Urinary bladder (tissue), 4 donors: Measurements from ENCODE around the gene SSR1. TPM values are rescaled to one million over a fixed set of nuclear protein-coding genes. Genes with fewer than 3 reads are reported as not detected.

Experiments
- DNase-seq: peaks from one replicate; pipeline ENCODE4 v3.0.0-alpha.2; 2015; ENCODE audit errors: extremely low spot score
- H3K27ac ChIP-seq: one replicate; pipeline ENCODE4 v1.5.1; 2013; ENCODE audit warnings: low read depth, mild to moderate bottlenecking, moderate library complexity
- H3K36me3 ChIP-seq: one replicate; pipeline ENCODE4 v1.6.1; 2013; ENCODE audit warnings: mild to moderate bottlenecking, moderate library complexity; ENCODE audit not compliant: insufficient read depth
- H3K4me1 ChIP-seq: one replicate; pipeline ENCODE4 v1.6.1; 2013; ENCODE audit warnings: mild to moderate bottlenecking, moderate library complexity; ENCODE audit not compliant: insufficient read depth
- H3K4me3 ChIP-seq: one replicate; pipeline ENCODE4 v1.5.1; 2013; ENCODE audit warnings: low read depth, low read length
- WGBS: extraction: QIAGEN DNeasy Blood & Tissue Kit; methylation state at CpG from one replicate; pipeline ENCODE4 v1.1.7; 2013; 5-methylcytosine and 5-hydroxymethylcytosine counted together
- polyA plus RNA-seq: library from polyadenylated mRNA; stranded (reverse); fragments of 200-250 nt; gene quantifications from one replicate; pipeline ENCODE4 v1.2.3, GENCODE V29; 2013
- total RNA-seq: library from RNA; depleted of rRNA; stranded (reverse); fragments of >200 nt; gene quantifications from one replicate; pipeline ENCODE4 v1.2.3, GENCODE V29; 2014
- donor health status: healthy with polysubstance abuse.
- donor health status: healthy.

Gene SSR1
- total and polyA plus RNA-seq, 2 donors: 55.6 to 100.0 TPM

- Histone ChIP-seq H3K36me3 (peaks cover 5% of the 10 kb centered on the region), H3K4me1 (no peaks in the 10 kb centered on the region), H3K4me3 (peak overlapping the region; percentile 19), H3K27ac (peak overlapping the region; percentile 43)
- DNase-seq: no peak
- 83% methylated on average over 15 of the region's 15 CpGs for WGBS
Observed at GRCh38 chr6:7313505-7314165, 636 bp upstream of the SSR1 start.

- H3K4me1 ChIP-seq: no peaks in the 10 kb centered on the region
- H3K27ac ChIP-seq: peak overlapping the region; percentile 87
- no peak for DNase-seq
- H3K36me3 ChIP-seq: peaks cover 5% of the 10 kb centered on the region
- WGBS: 2% methylated on average over 17 of the region's 17 CpGs
- peak overlapping the region; percentile 88 for H3K4me3 ChIP-seq
Observed at GRCh38 chr6:7311917-7312615, 933 bp downstream of the SSR1 start.

- peaks cover 5% of the 10 kb centered on the region for H3K36me3 ChIP-seq
- no peak for DNase-seq
- H3K4me3 ChIP-seq: no peak overlapping the region
- no peaks in the 10 kb centered on the region for H3K4me1 ChIP-seq
- H3K27ac ChIP-seq: no peak overlapping the region
- WGBS: 40% methylated on average over 1 of the region's 1 CpG
Observed at GRCh38 chr6:7311176-7311575, 1.8 kb downstream of the SSR1 start.

- H3K27ac ChIP-seq: no peak overlapping the region
- WGBS: 57% methylated on average over 5 of the region's 5 CpGs
- no peaks in the 10 kb centered on the region for H3K4me1 ChIP-seq
- DNase-seq: no peak
- peaks cover 5% of the 10 kb centered on the region for H3K36me3 ChIP-seq
- no peak overlapping the region for H3K4me3 ChIP-seq
Observed at GRCh38 chr6:7309050-7309449, 3.9 kb downstream of the SSR1 start.

GRCh38 chr6:7307533-7307932, 5.5 kb downstream of the SSR1 start:
- Histone ChIP-seq H3K4me3 (no peak overlapping the region), H3K27ac (no peak overlapping the region), H3K36me3 (peaks cover 9% of the 10 kb centered on the region), H3K4me1 (no peaks in the 10 kb centered on the region)
- no peak for DNase-seq
- WGBS: 95% methylated on average over 5 of the region's 5 CpGs

- Histone ChIP-seq H3K36me3 (peaks cover 12% of the 10 kb centered on the region), H3K27ac (no peak overlapping the region), H3K4me1 (no peaks in the 10 kb centered on the region), H3K4me3 (no peak overlapping the region)
- WGBS: 53% methylated on average over 1 of the region's 1 CpG
- no peak for DNase-seq
Observed at GRCh38 chr6:7304821-7305220, 8.2 kb downstream of the SSR1 start.

- Histone ChIP-seq H3K4me3 (no peak overlapping the region), H3K4me1 (no peaks in the 10 kb centered on the region), H3K36me3 (peaks cover 10% of the 10 kb centered on the region), H3K27ac (no peak overlapping the region)
- 90% methylated on average over 7 of the region's 7 CpGs for WGBS
- no peak for DNase-seq
Observed at GRCh38 chr6:7301702-7302101, 11.3 kb downstream of the SSR1 start.

DNA sequence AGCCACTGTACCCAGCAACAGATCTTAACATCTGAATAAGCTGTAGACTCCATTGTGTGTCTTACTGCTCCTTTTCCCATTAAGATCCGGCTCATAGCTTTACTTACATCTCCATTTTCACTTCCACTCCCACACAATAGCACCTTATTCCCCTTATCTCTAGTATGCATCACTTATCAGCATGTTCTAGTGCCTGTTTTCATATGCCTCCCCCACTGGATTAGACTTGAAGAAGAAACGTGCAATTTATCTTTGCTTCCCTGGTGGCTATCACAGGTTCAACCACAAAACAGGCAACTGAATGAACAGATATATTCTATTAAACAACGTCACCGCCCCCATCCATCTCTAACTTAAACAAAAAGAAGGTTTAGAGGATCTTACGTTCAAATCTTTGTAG, 12.1 kb downstream of the SSR1 start:
- peaks cover 12% of the 10 kb centered on the region for H3K36me3 ChIP-seq
- no peaks in the 10 kb centered on the region for H3K4me1 ChIP-seq
- no peak for DNase-seq
- H3K4me3 ChIP-seq: no peak overlapping the region
- H3K27ac ChIP-seq: no peak overlapping the region
- 82% methylated on average over 5 of the region's 5 CpGs for WGBS

- H3K36me3 ChIP-seq: peaks cover 8% of the 10 kb centered on the region
- WGBS: 95% methylated on average over 1 of the region's 1 CpG
Observed at GRCh38 chr6:7298113-7298512, 14.9 kb downstream of the SSR1 start.

DNA sequence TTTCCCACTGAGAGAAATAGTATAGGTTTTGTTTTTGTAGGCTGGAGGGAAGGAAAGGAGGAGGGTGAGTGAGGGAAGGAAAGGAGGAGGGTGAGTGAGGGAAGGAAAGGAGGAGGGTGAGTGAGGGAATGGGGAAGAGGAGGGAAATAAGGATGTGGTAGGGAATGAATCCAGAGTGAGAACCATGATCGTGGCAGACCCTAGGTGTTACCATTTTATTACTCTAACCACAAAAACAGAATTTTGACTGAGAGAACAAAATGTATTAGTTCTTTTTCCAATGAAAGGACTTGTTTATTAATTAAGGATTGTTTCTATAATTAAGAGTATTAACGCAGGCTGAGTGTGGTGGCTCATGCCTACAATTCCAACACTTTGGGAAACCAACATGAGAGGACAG, 16.4 kb downstream of the SSR1 start:
- H3K4me3 ChIP-seq: no peak overlapping the region
- no peak for DNase-seq
- H3K4me1 ChIP-seq: no peaks in the 10 kb centered on the region
- no peak overlapping the region for H3K27ac ChIP-seq
- H3K36me3 ChIP-seq: peaks cover 5% of the 10 kb centered on the region
- 93% methylated on average over 2 of the region's 2 CpGs for WGBS

More at GRCh38 chr6:7298113-7298512, 14.9 kb downstream of the SSR1 start:
- DNase-seq: no peak
- H3K4me3 ChIP-seq: no peak overlapping the region
- H3K4me1 ChIP-seq: no peaks in the 10 kb centered on the region
- no peak overlapping the region for H3K27ac ChIP-seq

DNA sequence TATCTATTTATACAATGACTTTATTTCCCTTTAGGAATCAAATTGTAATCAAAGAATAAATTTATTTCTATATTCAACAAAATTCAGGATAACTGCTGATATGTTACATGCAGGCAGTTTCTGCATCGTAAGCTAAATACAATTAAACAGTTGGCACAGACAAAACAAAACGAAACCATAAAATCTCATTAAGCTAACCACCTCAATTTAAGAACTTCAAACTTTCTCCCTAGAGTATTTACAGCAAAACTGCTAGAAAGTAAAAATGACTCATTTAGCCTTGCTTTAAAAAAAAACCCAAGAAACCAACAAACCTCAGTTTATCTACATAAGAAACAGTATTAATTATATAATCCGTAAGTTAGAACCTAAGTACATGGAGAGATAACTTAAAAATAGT, 17.1 kb downstream of the SSR1 start:
- peaks cover 5% of the 10 kb centered on the region for H3K36me3 ChIP-seq
- no peak for DNase-seq
- 96% methylated on average over 3 of the region's 3 CpGs for WGBS
- H3K4me1 ChIP-seq: no peaks in the 10 kb centered on the region
- no peak overlapping the region for H3K27ac ChIP-seq
- H3K4me3 ChIP-seq: no peak overlapping the region

DNA sequence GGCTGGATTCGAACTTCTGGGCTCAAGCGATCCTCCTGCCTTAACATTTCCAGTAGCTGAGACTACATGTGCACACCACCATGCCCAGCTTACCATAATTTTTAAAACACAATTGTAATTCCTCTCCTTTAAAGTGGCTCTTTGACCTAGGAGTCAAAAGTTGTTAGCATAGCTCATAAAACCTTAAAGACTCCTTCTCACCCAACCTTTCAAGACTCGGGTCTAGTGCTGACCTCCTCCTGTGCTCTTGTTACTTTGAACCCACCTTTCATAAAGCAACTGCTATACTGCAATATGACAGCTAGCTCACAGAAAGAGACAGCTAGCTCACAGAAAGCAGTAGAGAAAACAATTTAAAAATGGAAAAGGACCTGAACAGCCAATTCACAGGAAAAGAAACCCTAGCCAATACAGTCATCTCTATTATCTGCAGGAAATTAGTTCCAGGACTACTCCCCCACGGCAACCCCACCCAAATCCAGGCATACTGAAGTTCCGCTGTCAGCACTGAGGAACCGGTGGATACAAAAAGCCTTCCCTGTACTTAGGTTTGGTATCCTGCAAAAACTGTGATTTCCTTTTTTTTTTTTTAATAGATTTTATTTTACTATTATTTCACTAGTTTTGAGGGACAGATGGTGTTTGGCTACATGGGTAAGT, 20.3 kb downstream of the SSR1 start:
- no peak for DNase-seq
- Histone ChIP-seq H3K4me3 (no peak overlapping the region), H3K27ac (no peak overlapping the region), H3K4me1 (no peaks in the 10 kb centered on the region), H3K36me3 (peaks cover 2% of the 10 kb centered on the region)
- WGBS: 71% methylated on average over 6 of the region's 6 CpGs

- WGBS: 88% methylated on average over 1 of the region's 1 CpG
- H3K36me3 ChIP-seq: peaks cover 2% of the 10 kb centered on the region
- H3K4me1 ChIP-seq: no peaks in the 10 kb centered on the region
- no peak for DNase-seq
- H3K27ac ChIP-seq: no peak overlapping the region
- no peak overlapping the region for H3K4me3 ChIP-seq
Observed at GRCh38 chr6:7290079-7290478, 22.9 kb downstream of the SSR1 start.

DNA sequence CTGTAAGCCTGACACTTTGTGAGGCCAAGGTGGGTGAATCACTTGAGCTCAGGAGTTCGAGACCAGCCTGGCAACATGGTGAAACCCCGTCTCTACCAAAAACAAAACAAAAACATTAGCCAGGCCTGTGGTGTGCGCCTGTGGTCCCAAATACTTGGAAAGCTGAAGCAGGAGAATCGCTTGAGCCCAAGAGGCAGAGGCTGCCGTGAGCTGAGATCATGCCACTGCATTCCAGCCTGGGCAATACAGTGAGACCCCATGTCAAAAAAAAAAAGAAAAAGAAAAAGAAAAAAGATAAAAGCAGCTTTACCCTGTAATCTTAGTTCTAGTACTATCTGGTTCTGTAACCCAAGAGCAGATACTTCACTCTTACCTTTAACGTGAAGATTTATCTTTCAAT, 27.6 kb downstream of the SSR1 start:
- Histone ChIP-seq H3K4me1 (no peaks in the 10 kb centered on the region), H3K4me3 (no peak overlapping the region), H3K27ac (no peak overlapping the region), H3K36me3 (peaks cover 2% of the 10 kb centered on the region)
- 95% methylated on average over 6 of the region's 6 CpGs for WGBS
- no peak for DNase-seq
